ENCODE measurements around the gene CDRT15.
"Not testable (repeated sequence)": the region's sequence is repeated elsewhere in the genome, so short reads cannot be mapped to it uniquely, and the experiment has no call there.

The CDRT15 gene

DNA sequence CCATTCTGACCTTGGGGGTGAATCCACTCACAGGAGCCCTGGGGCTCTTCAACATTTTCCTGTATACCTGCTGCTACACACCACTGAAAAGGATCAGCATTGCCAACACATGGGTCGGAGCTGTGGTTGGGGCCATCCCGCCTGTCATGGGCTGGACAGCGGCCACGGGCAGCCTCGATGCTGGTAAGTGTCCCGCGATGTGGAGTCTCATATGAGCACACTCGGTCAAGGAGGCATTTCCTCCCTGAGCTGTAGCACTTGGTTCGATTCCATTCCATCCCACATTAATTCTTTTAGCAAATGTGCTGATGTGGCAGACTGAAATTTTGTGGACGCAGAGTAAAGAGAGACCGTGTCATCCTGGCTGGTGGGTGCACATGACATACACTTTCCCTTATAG is 44.6 kb downstream of the CDRT15 start:
- POLR2A ChIA-PET; H3K27ac ChIP-seq (ENCODE audit: insufficient read depth in 1 of 2, low read depth in 1 of 2, low read length in 2 of 2, poor library complexity in 1 of 2, severe bottlenecking in 2 of 2); H3K4me3 ChIP-seq (ENCODE audit: control insufficient read depth in 1 of 7, extremely low read depth in 1 of 7, insufficient read depth in 4 of 7, low read depth in 2 of 7, low read length in 6 of 7); CTCF ChIA-PET; H3K27me3 ChIP-seq (replicated peaks in 2 of 5; ENCODE audit: control insufficient read depth in 4 of 5, insufficient read depth in 5 of 5, low read length in 4 of 5); H3K9me3 ChIP-seq (ENCODE audit: control extremely low read depth in 1 of 5, control insufficient read depth in 4 of 5, insufficient read depth in 2 of 5, low read depth in 1 of 5, low read length in 4 of 5); DNase-seq; H3K36me3 ChIP-seq (ENCODE audit: control insufficient read depth in 4 of 4, insufficient read depth in 4 of 4, low read length in 3 of 4): not testable (repeated sequence)
- WGBS (ENCODE audit: insufficient coverage): 98% methylated on average over 6 of the region's 11 CpGs
- H3K4me1 ChIP-seq (ENCODE audit: control extremely low read depth in 1 of 4, control insufficient read depth in 4 of 4, insufficient read depth in 4 of 4, low read length in 3 of 4): peaks cover 3 to 24% (median 10%) of the 10 kb centered on the region in 4 experiments

- H3K36me3 ChIP-seq (ENCODE audit: control insufficient read depth in 4 of 4, insufficient read depth in 4 of 4, low read length in 3 of 4); DNase-seq; H3K4me3 ChIP-seq (ENCODE audit: control insufficient read depth in 1 of 7, extremely low read depth in 1 of 7, insufficient read depth in 4 of 7, low read depth in 2 of 7, low read length in 6 of 7); CTCF ChIA-PET; H3K27me3 ChIP-seq (replicated peaks in 2 of 5; ENCODE audit: control insufficient read depth in 4 of 5, insufficient read depth in 5 of 5, low read length in 4 of 5); H3K9me3 ChIP-seq (ENCODE audit: control extremely low read depth in 1 of 5, control insufficient read depth in 4 of 5, insufficient read depth in 2 of 5, low read depth in 1 of 5, low read length in 4 of 5); H3K27ac ChIP-seq (ENCODE audit: insufficient read depth in 1 of 2, low read depth in 1 of 2, low read length in 2 of 2, poor library complexity in 1 of 2, severe bottlenecking in 2 of 2); POLR2A ChIA-PET: not testable (repeated sequence)
- peaks cover under 1 to 24% (median 10%) of the 10 kb centered on the region in 4 experiments for H3K4me1 ChIP-seq (ENCODE audit: control extremely low read depth in 1 of 4, control insufficient read depth in 4 of 4, insufficient read depth in 4 of 4, low read length in 3 of 4)
Measured at GRCh38 chr17:14191469-14191868, 45.2 kb downstream of the CDRT15 start.

GRCh38 chr17:14190774-14191173 is 45.9 kb downstream of the CDRT15 start:
- H3K4me3 ChIP-seq (ENCODE audit: control insufficient read depth in 1 of 7, extremely low read depth in 1 of 7, insufficient read depth in 4 of 7, low read depth in 2 of 7, low read length in 6 of 7); H3K27ac ChIP-seq (ENCODE audit: insufficient read depth in 1 of 2, low read depth in 1 of 2, low read length in 2 of 2, poor library complexity in 1 of 2, severe bottlenecking in 2 of 2); DNase-seq; H3K36me3 ChIP-seq (ENCODE audit: control insufficient read depth in 4 of 4, insufficient read depth in 4 of 4, low read length in 3 of 4); POLR2A ChIA-PET; H3K27me3 ChIP-seq (replicated peaks in 2 of 5; ENCODE audit: control insufficient read depth in 4 of 5, insufficient read depth in 5 of 5, low read length in 4 of 5); H3K9me3 ChIP-seq (ENCODE audit: control extremely low read depth in 1 of 5, control insufficient read depth in 4 of 5, insufficient read depth in 2 of 5, low read depth in 1 of 5, low read length in 4 of 5); CTCF ChIA-PET: not testable (repeated sequence)
- peaks cover 0 to 19% (median 10%) of the 10 kb centered on the region in 4 experiments for H3K4me1 ChIP-seq (ENCODE audit: control extremely low read depth in 1 of 4, control insufficient read depth in 4 of 4, insufficient read depth in 4 of 4, low read length in 3 of 4)
- no CpG with 5 or more reads among the region's 1 CpG for WGBS (ENCODE audit: insufficient coverage)

DNA sequence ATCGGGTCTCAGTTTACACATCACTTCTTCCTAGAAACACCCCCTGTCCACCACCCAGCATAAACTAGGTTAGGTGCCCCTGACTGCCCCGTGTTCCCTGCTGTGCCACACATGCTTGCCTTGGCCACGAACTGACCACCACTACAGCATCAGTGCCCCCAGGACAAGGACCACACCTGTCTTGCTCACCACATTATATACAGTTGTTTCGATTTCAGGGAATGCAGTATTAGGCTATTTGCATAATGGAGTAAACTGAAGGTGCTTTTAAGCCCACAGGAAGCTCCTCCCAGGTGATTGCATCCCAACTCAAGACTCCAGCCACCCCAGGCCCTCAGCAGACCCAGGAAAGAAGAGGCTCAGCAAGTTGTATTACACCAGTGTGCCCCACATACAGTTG is 50.2 kb downstream of the CDRT15 start:
- DNase-seq; H3K27ac ChIP-seq (ENCODE audit: insufficient read depth in 1 of 2, low read depth in 1 of 2, low read length in 2 of 2, poor library complexity in 1 of 2, severe bottlenecking in 2 of 2); H3K4me3 ChIP-seq (ENCODE audit: control insufficient read depth in 1 of 7, extremely low read depth in 1 of 7, insufficient read depth in 4 of 7, low read depth in 2 of 7, low read length in 6 of 7); CTCF ChIA-PET; H3K4me1 ChIP-seq (ENCODE audit: control extremely low read depth in 1 of 4, control insufficient read depth in 4 of 4, insufficient read depth in 4 of 4, low read length in 3 of 4); H3K36me3 ChIP-seq (ENCODE audit: control insufficient read depth in 4 of 4, insufficient read depth in 4 of 4, low read length in 3 of 4); H3K9me3 ChIP-seq (ENCODE audit: control extremely low read depth in 1 of 5, control insufficient read depth in 4 of 5, insufficient read depth in 2 of 5, low read depth in 1 of 5, low read length in 4 of 5); H3K27me3 ChIP-seq (replicated peaks in 2 of 5; ENCODE audit: control insufficient read depth in 4 of 5, insufficient read depth in 5 of 5, low read length in 4 of 5); POLR2A ChIA-PET: not testable (repeated sequence)
- WGBS (ENCODE audit: insufficient coverage): no CpG with 5 or more reads among the region's 4 CpGs

Data from common myeloid progenitor, CD34-positive (primary cell).